Calu3 (cell line): ENCODE results near the gene PEAK3. TPM values are rescaled to one million over a fixed set of nuclear protein-coding genes. Genes with fewer than 3 reads are reported as not detected.
A peak's percentile ranks its signal among the peaks of the same experiment; 100 is the strongest.

Experiments
- BruUV-seq: library from RNA; stranded (reverse); fragments of 400-500 nt; replicated peaks from 2 replicates; lab custom pipeline; 2021; lab: Mats Ljungman, UMichigan
- CTCF ChIA-PET: fragments of 300-600 bp; sonication (Branson Sonifier 250); formaldehyde crosslinking; loops from one replicate; lab custom pipeline; 2022; ENCODE audit warnings: antibody characterized with exemption; lab: Charles Lee
- DNase-seq: peaks from one replicate; pipeline ENCODE4 v3.0.0; 2022
- H3K27ac Mint-ChIP-seq: one replicate; pipeline ENCODE4 v1.8.0; 2022; ENCODE audit warnings: mixed read lengths; ENCODE audit not compliant: unreplicated experiment
- H3K27me3 Mint-ChIP-seq: one replicate; pipeline ENCODE4 v1.8.0; 2022; ENCODE audit warnings: mixed read lengths; ENCODE audit not compliant: unreplicated experiment
- H3K36me3 Mint-ChIP-seq: one replicate; pipeline ENCODE4 v1.8.0; 2022; ENCODE audit warnings: mild to moderate bottlenecking, moderate library complexity, mixed read lengths; ENCODE audit not compliant: insufficient read depth, unreplicated experiment
- H3K4me1 Mint-ChIP-seq: one replicate; pipeline ENCODE4 v1.8.0; 2022; ENCODE audit warnings: mild to moderate bottlenecking, low read depth, mixed read lengths; ENCODE audit not compliant: unreplicated experiment
- H3K4me3 Mint-ChIP-seq: one replicate; pipeline ENCODE4 v1.8.0; 2022; ENCODE audit warnings: mild to moderate bottlenecking, low read depth, moderate library complexity, mixed read lengths; ENCODE audit not compliant: unreplicated experiment
- H3K9me3 Mint-ChIP-seq: one replicate; pipeline ENCODE4 v1.8.0; 2022; ENCODE audit warnings: low read depth, mixed read lengths; ENCODE audit not compliant: unreplicated experiment
- CTCF ChIP-seq: fragments of 200-600 bp; IDR thresholded peaks from one replicate; pipeline ENCODE4 v1.8.0; 2022; ENCODE audit warnings: antibody characterized with exemption; ENCODE audit not compliant: unreplicated experiment
- intact Hi-C: fragments of 100-400 bp; cut with micrococcal nuclease; formaldehyde crosslinking; loops from one replicate; pipeline ENCODE4 v1.10.0; 2022; ENCODE audit not compliant: unreplicated experiment
- total RNA-seq: library from RNA; stranded (reverse); gene quantifications from 2 replicates; pipeline ENCODE4 v1.2.3, GENCODE V29; 2022

Gene PEAK3
- total RNA-seq, 1 experiment from 2014 or later, result not detected

- intact Hi-C loops, result no loop called here
- BruUV-seq, result TSS peak; percentile 66
- peaks cover 19% of the 10 kb centered on the region for H3K4me1 Mint-ChIP-seq
- peak overlapping the region; percentile 57 for H3K27ac Mint-ChIP-seq
- DNase-seq, result no peak
- TF ChIP-seq CTCF, result no peak
- CTCF ChIA-PET, result no interaction called here
- H3K4me3 Mint-ChIP-seq, result peak overlapping the region; percentile 83
- H3K36me3 Mint-ChIP-seq, result peaks cover 47% of the 10 kb centered on the region
- H3K9me3 Mint-ChIP-seq, result no peaks in the 10 kb centered on the region
- H3K27me3 Mint-ChIP-seq, result no peaks in the 10 kb centered on the region
These were observed 47.1 kb upstream of the PEAK3 start for GRCh38 chr19:2329149-2329478.

DNA sequence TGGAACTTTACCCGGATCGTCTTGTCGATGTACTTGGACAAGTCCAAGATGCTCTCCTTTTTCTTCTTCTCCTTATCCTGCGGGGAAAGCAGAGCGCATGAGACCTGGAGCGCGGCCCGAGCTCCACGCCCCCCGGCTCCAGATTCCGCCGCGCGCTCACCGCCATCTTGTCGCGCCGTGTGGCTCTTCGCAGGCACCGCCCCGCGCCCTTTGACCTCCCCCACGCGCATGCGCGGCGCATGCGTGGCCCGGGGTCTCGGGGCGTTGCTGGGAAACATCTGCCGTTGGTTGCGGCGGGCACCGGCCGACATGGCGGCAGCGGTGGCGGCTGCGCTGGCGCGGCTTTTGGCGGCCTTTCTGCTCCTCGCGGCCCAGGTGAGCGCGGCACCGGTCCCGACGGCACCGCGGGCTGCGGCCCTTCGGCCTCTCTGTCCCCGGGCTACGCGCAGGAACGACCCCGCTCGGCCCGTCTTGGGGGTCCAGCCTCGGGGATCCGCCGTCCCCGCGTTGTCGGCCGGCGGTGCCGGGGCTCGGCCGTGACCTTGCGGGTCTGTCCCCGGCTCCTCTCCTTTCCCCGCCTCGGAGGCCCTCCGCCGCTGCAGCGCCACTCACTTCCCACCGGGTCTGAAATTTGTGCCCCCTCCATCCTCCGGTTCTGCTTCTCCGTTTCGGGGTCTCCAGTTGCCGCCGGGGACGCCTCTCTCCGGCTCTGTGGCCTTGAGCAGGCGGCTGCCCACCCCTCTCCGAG is 46.6 kb upstream of the PEAK3 start, which contains the start of the genes LSM7 and SPPL2B:
Gene LSM7 (minus strand): TSS at position 186 of the 748 bp plus-strand sequence. CDS start 20 bp downstream, at position 166.
Gene SPPL2B (plus strand): TSS at position 284 of the 748 bp plus-strand sequence. CDS start 26 bp downstream, at position 310.
- intact Hi-C loops, result no loop called here
- H3K27me3 Mint-ChIP-seq, result no peaks in the 10 kb centered on the region
- H3K9me3 Mint-ChIP-seq, result no peaks in the 10 kb centered on the region
- peak within 1 kb of the TSS; percentile 83 for H3K4me3 Mint-ChIP-seq
- peaks cover 52% of the 10 kb centered on the region for H3K36me3 Mint-ChIP-seq
- peak within 1 kb of the TSS; percentile 61 for H3K27ac Mint-ChIP-seq
- BruUV-seq, result no TSS peak
- CTCF ChIA-PET, result no interaction called here
- TF ChIP-seq CTCF, result no peak
- H3K4me1 Mint-ChIP-seq, result peaks cover 19% of the 10 kb centered on the region
- peak; percentile 86 for DNase-seq

DNA sequence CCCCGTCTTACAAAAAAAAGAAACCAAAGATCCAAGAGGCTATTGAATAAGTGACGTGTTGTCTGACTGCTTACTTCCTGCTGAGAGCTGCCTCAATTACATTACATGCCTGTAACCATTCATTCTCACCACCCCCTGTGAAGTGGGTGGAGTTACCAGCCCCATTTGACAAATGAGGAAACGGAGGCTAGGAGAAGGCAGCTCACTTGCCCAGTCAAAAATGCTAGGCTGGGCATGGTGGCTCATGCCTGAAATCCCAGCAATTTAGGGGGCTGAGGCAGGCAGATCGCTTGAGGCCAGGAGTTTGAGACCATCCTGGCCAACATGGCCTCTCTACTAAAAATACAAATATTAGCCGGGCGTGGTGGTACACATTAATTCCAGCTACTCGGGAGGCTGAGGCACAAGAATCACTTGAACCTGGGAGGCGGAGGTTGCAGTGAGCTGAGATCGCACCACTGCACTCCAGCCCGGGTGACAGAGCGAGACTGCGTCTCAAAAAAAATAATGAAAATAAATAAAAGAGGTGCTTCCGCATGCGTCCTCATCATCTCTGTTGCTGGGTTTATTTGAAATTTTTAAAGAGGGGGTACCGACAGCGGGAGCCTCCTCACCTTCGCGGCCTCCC is 45.9 kb upstream of the PEAK3 start:
- peaks cover 56% of the 10 kb centered on the region for H3K36me3 Mint-ChIP-seq
- peak overlapping the region; percentile 83 for H3K4me3 Mint-ChIP-seq
- no peaks in the 10 kb centered on the region for H3K9me3 Mint-ChIP-seq
- DNase-seq, result peak; percentile 41
- BruUV-seq, result TSS peak; percentile 84
- intact Hi-C loops, result no loop called here
- peak overlapping the region; percentile 61 for H3K27ac Mint-ChIP-seq
- H3K27me3 Mint-ChIP-seq, result no peaks in the 10 kb centered on the region
- peaks cover 19% of the 10 kb centered on the region for H3K4me1 Mint-ChIP-seq
- TF ChIP-seq CTCF, result no peak
- CTCF ChIA-PET, result no interaction called here

- H3K27ac Mint-ChIP-seq, result no peak overlapping the region
These were observed 44.9 kb upstream of the PEAK3 start for GRCh38 chr19:2326699-2327360.

More at GRCh38 chr19:2326699-2327360, 44.9 kb upstream of the PEAK3 start:
- BruUV-seq, result no TSS peak
- peaks cover 19% of the 10 kb centered on the region for H3K4me1 Mint-ChIP-seq
- H3K9me3 Mint-ChIP-seq, result no peaks in the 10 kb centered on the region
- intact Hi-C loops, result no loop called here
- no peak for DNase-seq
- peaks cover 58% of the 10 kb centered on the region for H3K36me3 Mint-ChIP-seq
- H3K27me3 Mint-ChIP-seq, result no peaks in the 10 kb centered on the region
- no peak for TF ChIP-seq CTCF
- CTCF ChIA-PET, result no interaction called here
- peak overlapping the region; percentile 83 for H3K4me3 Mint-ChIP-seq
